CD14-positive monocyte (primary cell): Measurements from ENCODE around the gene FTL. TPM values are rescaled to one million over a fixed set of nuclear protein-coding genes. Genes with fewer than 3 reads are reported as not detected.

Experiments used
- DNase-seq, 3 donors: peaks; one replicate each; pipeline ENCODE4 v3.0.0-alpha.2; 2011 to 2022
- H2AFZ ChIP-seq: 2 replicates; pipeline ENCODE4 v1.6.0; 2012; ENCODE audit warnings: mild to moderate bottlenecking, low read depth, low read length, inconsistent platforms; ENCODE audit not compliant: insufficient read depth, poor library complexity, severe bottlenecking
- H3K27ac ChIP-seq, 2 donors: 1 replicate in 1 of 2; 2 replicates in 1 of 2; pipeline ENCODE4 v1.5.1; 2012 to 2013; ENCODE audit warnings: low read length in 2 of 2, control low read depth in 1 of 2, inconsistent platforms in 1 of 2, low read depth in 1 of 2, mild to moderate bottlenecking in 1 of 2
- H3K27me3 ChIP-seq, 2 donors: one replicate each; pipeline versions ENCODE4 v1.6.0 to v1.6.1; 2011 to 2013; ENCODE audit warnings: low read length in 2 of 2; ENCODE audit not compliant: control insufficient read depth in 2 of 2, insufficient read depth in 2 of 2
- H3K36me3 ChIP-seq, 2 donors: replicated peaks in 1 of 2; 1 replicate in 1 of 2; 2 replicates in 1 of 2; pipeline versions ENCODE4 v1.5.1 to v1.6.1; 2012 to 2013; ENCODE audit warnings: low read length in 2 of 2, control low read depth in 1 of 2, inconsistent platforms in 1 of 2, mild to moderate bottlenecking in 1 of 2; ENCODE audit not compliant: insufficient read depth in 2 of 2, control insufficient read depth in 1 of 2
- H3K4me1 ChIP-seq, 2 donors: 1 replicate in 1 of 2; 2 replicates in 1 of 2; pipeline versions ENCODE4 v1.5.1 to v1.6.1; 2012 to 2013; ENCODE audit warnings: low read length in 2 of 2, control low read depth in 1 of 2, inconsistent platforms in 1 of 2, mild to moderate bottlenecking in 1 of 2, moderate library complexity in 1 of 2; ENCODE audit not compliant: insufficient read depth in 2 of 2, control insufficient read depth in 1 of 2
- H3K4me2 ChIP-seq: replicated peaks from 2 replicates; pipeline ENCODE3; 2012; ENCODE audit warnings: low read length, moderate library complexity, mild to moderate bottlenecking; ENCODE audit not compliant: poor library complexity, severe bottlenecking; ENCODE audit errors: extremely low read depth
- H3K4me3 ChIP-seq, 3 experiments: fragments of 200-600 bp in 1 of 3; sonication (generic) in 1 of 3; replicated peaks in 1 of 3; 1 replicate in 2 of 3; 2 replicates in 1 of 3; pipeline ENCODE4 v1.5.1; 2011 to 2013; ENCODE audit warnings: low read length in 3 of 3, mild to moderate bottlenecking in 3 of 3, control low read depth in 2 of 3, low read depth in 2 of 3, inconsistent platforms in 1 of 3, moderate library complexity in 1 of 3
- H3K79me2 ChIP-seq: 2 replicates; pipeline ENCODE4 v1.6.0; 2012; ENCODE audit warnings: mild to moderate bottlenecking, control low read depth, inconsistent platforms, low read length, moderate library complexity; ENCODE audit not compliant: insufficient read depth
- H3K9ac ChIP-seq: 2 replicates; pipeline ENCODE4 v1.6.0; 2017; ENCODE audit warnings: low read length, mild to moderate bottlenecking; ENCODE audit not compliant: insufficient read depth, poor library complexity, severe bottlenecking
- H3K9me3 ChIP-seq, 2 donors: replicated peaks in 1 of 2; 1 replicate in 1 of 2; 2 replicates in 1 of 2; pipeline versions ENCODE4 v1.5.1 to v1.6.1; 2012 to 2013; ENCODE audit warnings: low read length in 2 of 2, control low read depth in 1 of 2; ENCODE audit not compliant: control insufficient read depth in 1 of 2, insufficient read depth in 1 of 2
- H4K20me1 ChIP-seq: 2 replicates; pipeline ENCODE4 v1.6.0; 2012; ENCODE audit warnings: mild to moderate bottlenecking, low read length, control low read depth, moderate library complexity; ENCODE audit not compliant: insufficient read depth
- H3K27ac Mint-ChIP-seq, 7 donors: one replicate each; pipeline ENCODE4 v1.8.0; 2020; ENCODE audit warnings: mild to moderate bottlenecking in 7 of 7, mixed read lengths in 7 of 7, moderate library complexity in 6 of 7, inconsistent platforms in 2 of 7
- H3K27me3 Mint-ChIP-seq, 3 donors: one replicate each; pipeline ENCODE4 v1.8.0; 2021 to 2022; ENCODE audit warnings: low read depth in 3 of 3, mild to moderate bottlenecking in 3 of 3, mixed read lengths in 3 of 3, moderate library complexity in 3 of 3, inconsistent platforms in 1 of 3
- H3K36me3 Mint-ChIP-seq, 2 donors: one replicate each; pipeline ENCODE4 v1.8.0; 2020; ENCODE audit warnings: mixed read lengths in 2 of 2, inconsistent platforms in 1 of 2, mild to moderate bottlenecking in 1 of 2
- H3K4me1 Mint-ChIP-seq: one replicate; pipeline ENCODE4 v1.8.0; 2020; ENCODE audit warnings: mild to moderate bottlenecking, mixed read lengths
- H3K4me3 Mint-ChIP-seq, 2 donors: one replicate each; pipeline ENCODE4 v1.8.0; 2020; ENCODE audit warnings: mild to moderate bottlenecking in 2 of 2, mixed read lengths in 2 of 2, moderate library complexity in 1 of 2
- H3K9me3 Mint-ChIP-seq, 7 donors: one replicate each; pipeline ENCODE4 v1.8.0; 2020 to 2022; ENCODE audit warnings: mixed read lengths in 7 of 7, mild to moderate bottlenecking in 6 of 7, moderate library complexity in 6 of 7, inconsistent platforms in 2 of 7
- CTCF ChIP-seq: fragments of 200-600 bp; IDR thresholded peaks from one replicate; pipeline ENCODE4 v1.8.0; 2022; ENCODE audit warnings: antibody characterized with exemption, mild to moderate bottlenecking
- WGBS: methylation state at CpG from one replicate; pipeline ENCODE4 v1.1.5; 2013; ENCODE audit warnings: missing lambda C conversion rate; ENCODE audit not compliant: insufficient coverage; 5-methylcytosine and 5-hydroxymethylcytosine counted together
- intact Hi-C, 2 donors: fragments of 100-400 bp; cut with micrococcal nuclease; formaldehyde crosslinking; loops; one replicate each; pipeline versions ENCODE4 v1.15.0 to v1.15.1; 2023
- polyA plus RNA-seq, 3 donors: library from polyadenylated mRNA; depleted of rRNA in 1 of 3; unstranded in 2 of 3; stranded (reverse) in 1 of 3; fragments of 300-500 nt in 2 of 3; fragments of >200 nt in 1 of 3; fragmentation: Illumina TruSeq in 2 of 3; gene quantifications; 1 replicate in 2 of 3; 2 replicates in 1 of 3; pipeline ENCODE4 v1.2.3, GENCODE V29; 2012 to 2021

The FTL gene
- polyA plus RNA-seq, 3 donors = 4,468 to 26,681 (median 23,650) TPM

GRCh38 chr19:48994035-48994386 is 28.9 kb downstream of the FTL start:
- Histone ChIP-seq H3K79me2 (peaks cover 77% of the 10 kb centered on the region), H3K27ac (peak overlapping the region; percentile 86 to 94), H4K20me1 (peaks cover 8% of the 10 kb centered on the region), H3K4me1 (peaks cover 25 to 40% of the 10 kb centered on the region in 2 donors), H3K4me3 (peak overlapping the region; percentile 59 to 98 (median 93)), H2AFZ (peak overlapping the region; percentile 95), H3K9ac (peak overlapping the region; percentile 85), H3K4me2 (peak overlapping the region; percentile 98), H3K36me3 (peaks cover 7 to 16% of the 10 kb centered on the region in 2 donors), H3K9me3 (no peaks in the 10 kb centered on the region), H3K27me3 (no peaks in the 10 kb centered on the region)
- Mint-ChIP-seq H3K4me1 (peaks cover 26% of the 10 kb centered on the region), H3K27ac (peak overlapping the region; percentile 91 to 99 (median 97)), H3K9me3 (peaks cover 0 to 1% (median 0%) of the 10 kb centered on the region in 7 donors), H3K36me3 (peaks cover 8 to 26% of the 10 kb centered on the region in 2 donors), H3K4me3 (peak overlapping the region; percentile 92 to 94), H3K27me3 (peaks cover 0 to 3% (median 0%) of the 10 kb centered on the region in 3 donors)
- intact Hi-C loops = loop anchor here in 1 of 2 donors (10.0 kb wide), 1 partner anchor 669 kb away; the partner anchor contains the start of gene EMP3
- DNase-seq = no peak
- no peak for TF ChIP-seq CTCF
- under 1% methylated on average over 10 of the region's 13 CpGs for WGBS

- intact Hi-C loops = loop anchor here in 1 of 2 donors (10.0 kb wide), 1 partner anchor 673 kb away; the partner anchor contains the start of gene EMP3
- H3K9ac ChIP-seq = no peak overlapping the region
- no peak overlapping the region for H3K4me3 Mint-ChIP-seq
- peak in 1 of 3 donors; percentile 43 for DNase-seq
- no peaks in the 10 kb centered on the region for H3K27me3 ChIP-seq
- H3K27ac ChIP-seq = no peak overlapping the region
- no peak overlapping the region for H3K4me3 ChIP-seq
- H2AFZ ChIP-seq = no peak overlapping the region
- peak overlapping the region in 2 of 7 donors; percentile 23 to 36 for H3K27ac Mint-ChIP-seq
- H3K9me3 ChIP-seq = no peaks in the 10 kb centered on the region
- H3K4me2 ChIP-seq = no peak overlapping the region
- peaks cover under 1 to 13% of the 10 kb centered on the region in 2 donors for H3K36me3 ChIP-seq
- H3K4me1 Mint-ChIP-seq = peaks cover 13% of the 10 kb centered on the region
- peaks cover 12 to 18% of the 10 kb centered on the region in 2 donors for H3K4me1 ChIP-seq
- TF ChIP-seq CTCF = peak; percentile 42
- H4K20me1 ChIP-seq = no peaks in the 10 kb centered on the region
- H3K36me3 Mint-ChIP-seq = peaks cover 7 to 29% of the 10 kb centered on the region in 2 donors
- H3K27me3 Mint-ChIP-seq = no peaks in the 10 kb centered on the region
- WGBS = 89% methylated on average over 5 of the region's 5 CpGs
- H3K9me3 Mint-ChIP-seq = no peaks in the 10 kb centered on the region
- H3K79me2 ChIP-seq = peaks cover 43% of the 10 kb centered on the region
Measured at GRCh38 chr19:48997972-48998371, 32.9 kb downstream of the FTL start.
